Adrenal gland (tissue), 12 donors: ENCODE data around the gene P3H4. TPM values are rescaled to one million over a fixed set of nuclear protein-coding genes. Genes with fewer than 3 reads are reported as not detected.

Source experiments
- DNase-seq, 7 donors: peaks; one replicate each; pipeline ENCODE4 v3.0.0-alpha.2; 2019 to 2020
- H3K27ac ChIP-seq, 5 donors: fragments of 200-600 bp; sonication (generic) in 4 of 5; 1 replicate in 3 of 5; 2 replicates in 2 of 5; pipeline versions ENCODE4 v1.5.1 to v1.8.0; 2016 to 2020; ENCODE audit warnings: mild to moderate bottlenecking in 1 of 5
- H3K27me3 ChIP-seq: fragments of 200-600 bp; 2 replicates; pipeline ENCODE4 v1.8.0; 2021
- H3K36me3 ChIP-seq, 2 donors: fragments of 200-600 bp; replicated peaks in 1 of 2; 1 replicate in 1 of 2; 2 replicates in 1 of 2; pipeline versions ENCODE4 v1.5.1 to v1.8.0; 2018 to 2022
- H3K4me1 ChIP-seq, 2 donors: fragments of 200-600 bp; replicated peaks in 1 of 2; 1 replicate in 1 of 2; 2 replicates in 1 of 2; pipeline versions ENCODE4 v1.5.1 to v1.8.0; 2018 to 2021
- H3K4me3 ChIP-seq, 4 donors: fragments of 200-600 bp; sonication (generic) in 3 of 4; one replicate each; pipeline ENCODE4 v1.5.1; 2016 to 2018
- H3K9me3 ChIP-seq, 3 donors: fragments of 200-600 bp; sonication (generic) in 1 of 3; replicated peaks in 1 of 3; 1 replicate in 2 of 3; 2 replicates in 1 of 3; pipeline versions ENCODE4 v1.5.1 to v1.8.0; 2016 to 2021
- POLR2A ChIP-seq, 2 donors: fragments of 450-650 bp; IDR thresholded peaks; one replicate each; pipeline ENCODE4 v1.6.1; 2017; ENCODE audit warnings: antibody characterized with exemption in 2 of 2, mild to moderate bottlenecking in 2 of 2, moderate library complexity in 1 of 2
- WGBS, 4 donors: extraction: QIAGEN DNeasy Blood & Tissue Kit in 2 of 4; methylation state at CpG; one replicate each; pipeline versions ENCODE4 v1.1.5 to v1.1.7; 2013 to 2017; 5-methylcytosine and 5-hydroxymethylcytosine counted together
- intact Hi-C, 2 donors: fragments of 100-400 bp; cut with DNase I; formaldehyde crosslinking; loops; one replicate each; pipeline versions ENCODE4 v1.14.1 to v1.15.0; 2022 to 2023
- polyA plus RNA-seq, 3 donors: library from polyadenylated mRNA; stranded (reverse); fragments of 200-250 nt in 2 of 3; fragments of 350-450 nt in 1 of 3; fragmentation: Illumina TruSeq in 1 of 3; extraction: RNeasy Lipid Tissue Mini Kit (QIAGEN cat#74804) in 1 of 3; gene quantifications; one replicate each; pipeline ENCODE4 v1.2.3, GENCODE V29; 2013 to 2014
- total RNA-seq, 9 donors: library from RNA; depleted of rRNA in 4 of 9; stranded (reverse); fragments of >200 nt in 4 of 9; fragments of 120-200 nt in 1 of 9; fragmentation: NEBNext Ultra II Directional in 1 of 9; extraction: Animal tissue kit (Norgen Biotek cat#: 25700) in 1 of 9; gene quantifications; one replicate each; pipeline versions ENCODE4 v1.1.0 to v1.2.4, GENCODE V29; 2013 to 2023
- TF ChIP-seq, protein P1 (sequence below), 6 experiments: fragments of 450-650 bp in 4 of 6; fragments of 200-600 bp in 2 of 6; sonication (generic) in 1 of 6; IDR thresholded peaks; 1 replicate in 5 of 6; 2 replicates in 1 of 6; pipeline versions ENCODE4 v1.5.1 to v1.8.0; 2016 to 2021; ENCODE audit warnings: antibody characterized with exemption in 6 of 6, mild to moderate bottlenecking in 2 of 6, moderate library complexity in 1 of 6
- donor health status: healthy with polysubstance abuse.
- donor health status: Bipolar disorder and iron deficiency.
- donor health status: DM: yes; HTN: yes; CAD: no.
- donor health status: DM: no; HTN: no; CAD: no.
- donor health status: DM: no; HTN: no; CAD: no.
- donor health status: DM: yes; HTN: yes; CAD: no.

Gene P3H4
- total and polyA plus RNA-seq, 12 donors, result 12.8 to 67.2 (median 27.5) TPM

DNA sequence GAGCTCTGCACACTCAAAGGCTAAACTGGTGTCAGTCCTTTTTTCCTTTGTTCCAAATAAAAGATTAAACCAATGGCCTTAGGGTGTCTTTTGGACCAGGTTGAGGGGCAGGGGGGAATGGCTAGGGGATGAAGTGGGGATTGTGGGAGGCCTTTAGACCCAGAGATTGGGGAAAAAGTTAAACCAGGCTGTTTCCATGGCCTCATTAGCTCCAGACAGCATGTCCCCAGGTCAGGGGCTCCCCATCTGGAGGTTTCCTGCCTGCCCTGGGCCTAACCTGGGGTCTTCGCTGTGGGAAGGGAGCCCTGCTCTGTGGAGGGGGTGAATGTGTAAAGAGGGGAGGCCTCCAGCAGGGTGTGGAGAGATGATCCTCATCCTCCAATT, 11.4 kb upstream of the P3H4 start:
- H3K4me3 ChIP-seq, result no peak overlapping the region
- 100% methylated on average over 1 of the region's 1 CpG; no CpG with 5 or more reads in 1 of the 4 donors for WGBS, 4 donors
- H3K9me3 ChIP-seq, result no peaks in the 10 kb centered on the region
- H3K36me3 ChIP-seq, result peaks cover 0 to 28% of the 10 kb centered on the region in 2 donors
- H3K4me1 ChIP-seq, result no peaks in the 10 kb centered on the region
- no peak for TF ChIP-seq POLR2A (IDR thresholded peaks at IDR 0.05)
- TF ChIP-seq, protein P1, sequence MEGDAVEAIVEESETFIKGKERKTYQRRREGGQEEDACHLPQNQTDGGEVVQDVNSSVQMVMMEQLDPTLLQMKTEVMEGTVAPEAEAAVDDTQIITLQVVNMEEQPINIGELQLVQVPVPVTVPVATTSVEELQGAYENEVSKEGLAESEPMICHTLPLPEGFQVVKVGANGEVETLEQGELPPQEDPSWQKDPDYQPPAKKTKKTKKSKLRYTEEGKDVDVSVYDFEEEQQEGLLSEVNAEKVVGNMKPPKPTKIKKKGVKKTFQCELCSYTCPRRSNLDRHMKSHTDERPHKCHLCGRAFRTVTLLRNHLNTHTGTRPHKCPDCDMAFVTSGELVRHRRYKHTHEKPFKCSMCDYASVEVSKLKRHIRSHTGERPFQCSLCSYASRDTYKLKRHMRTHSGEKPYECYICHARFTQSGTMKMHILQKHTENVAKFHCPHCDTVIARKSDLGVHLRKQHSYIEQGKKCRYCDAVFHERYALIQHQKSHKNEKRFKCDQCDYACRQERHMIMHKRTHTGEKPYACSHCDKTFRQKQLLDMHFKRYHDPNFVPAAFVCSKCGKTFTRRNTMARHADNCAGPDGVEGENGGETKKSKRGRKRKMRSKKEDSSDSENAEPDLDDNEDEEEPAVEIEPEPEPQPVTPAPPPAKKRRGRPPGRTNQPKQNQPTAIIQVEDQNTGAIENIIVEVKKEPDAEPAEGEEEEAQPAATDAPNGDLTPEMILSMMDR (IDR thresholded peaks at IDR 0.05), result no peak
- no peak for DNase-seq
- H3K27ac ChIP-seq, result no peak overlapping the region
- H3K27me3 ChIP-seq, result no peaks in the 10 kb centered on the region
- intact Hi-C loops, result no loop called here

DNA sequence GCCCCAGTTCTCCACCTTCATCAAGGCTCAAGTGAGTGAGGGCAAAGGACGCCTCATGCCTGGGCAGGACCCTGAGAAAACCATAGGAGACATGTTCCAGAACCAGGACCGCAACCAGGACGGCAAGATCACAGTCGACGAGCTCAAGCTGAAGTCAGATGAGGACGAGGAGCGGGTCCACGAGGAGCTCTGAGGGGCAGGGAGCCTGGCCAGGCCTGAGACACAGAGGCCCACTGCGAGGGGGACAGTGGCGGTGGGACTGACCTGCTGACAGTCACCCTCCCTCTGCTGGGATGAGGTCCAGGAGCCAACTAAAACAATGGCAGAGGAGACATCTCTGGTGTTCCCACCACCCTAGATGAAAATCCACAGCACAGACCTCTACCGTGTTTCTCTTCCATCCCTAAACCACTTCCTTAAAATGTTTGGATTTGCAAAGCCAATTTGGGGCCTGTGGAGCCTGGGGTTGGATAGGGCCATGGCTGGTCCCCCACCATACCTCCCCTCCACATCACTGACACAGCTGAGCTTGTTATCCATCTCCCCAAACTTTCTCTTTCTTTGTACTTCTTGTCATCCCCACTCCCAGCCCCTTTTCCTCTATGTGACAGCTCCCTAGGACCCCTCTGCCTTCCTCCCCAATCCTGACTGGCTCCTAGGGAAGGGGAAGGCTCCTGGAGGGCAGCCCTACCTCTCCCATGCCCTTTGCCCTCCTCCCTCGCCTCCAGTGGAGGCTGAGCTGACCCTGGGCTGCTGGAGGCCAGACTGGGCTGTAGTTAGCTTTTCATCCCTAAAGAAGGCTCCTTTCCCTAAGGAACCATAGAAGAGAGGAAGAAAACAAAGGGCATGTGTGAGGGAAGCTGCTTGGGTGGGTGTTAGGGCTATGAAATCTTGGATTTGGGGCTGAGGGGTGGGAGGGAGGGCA, 10.7 kb upstream of the P3H4 start:
- H3K9me3 ChIP-seq, result no peaks in the 10 kb centered on the region
- no peak overlapping the region for H3K27ac ChIP-seq
- DNase-seq, result no peak
- H3K36me3 ChIP-seq, result peaks cover 0 to 23% of the 10 kb centered on the region in 2 donors
- TF ChIP-seq POLR2A (IDR thresholded peaks at IDR 0.05), result no peak
- TF ChIP-seq, protein P1 (IDR thresholded peaks at IDR 0.05), result no peak
- intact Hi-C loops, result no loop called here
- no peak overlapping the region for H3K4me3 ChIP-seq
- no peaks in the 10 kb centered on the region for H3K4me1 ChIP-seq
- WGBS, 4 donors, result 67 to 82% (median 79%) methylated on average over 10 to 12 of the region's 12 CpGs
- H3K27me3 ChIP-seq, result no peaks in the 10 kb centered on the region

DNA sequence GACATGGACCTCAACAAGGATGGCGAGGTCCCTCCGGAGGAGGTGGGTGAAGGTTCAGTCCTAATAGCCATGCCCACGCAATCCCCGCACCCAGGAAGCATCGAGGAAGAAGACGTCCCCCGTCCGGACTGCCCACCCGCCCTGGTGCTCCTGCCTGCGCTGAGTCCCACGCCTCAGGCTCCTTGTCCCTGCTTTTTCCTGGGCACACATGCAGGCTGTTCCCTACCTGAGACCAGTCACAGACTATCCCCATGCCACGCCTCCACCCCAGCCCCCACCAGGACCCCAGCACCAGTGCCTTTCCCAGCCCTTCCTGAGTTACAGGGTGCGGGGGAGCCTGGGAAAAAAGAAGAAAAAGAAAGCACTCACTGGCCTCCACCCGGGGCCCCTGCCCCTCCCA, 10.0 kb upstream of the P3H4 start:
- no peak for DNase-seq
- WGBS, 4 donors, result 85 to 90% (median 87%) methylated on average over 8 to 14 of the region's 14 CpGs
- Histone ChIP-seq H3K36me3 (peaks cover 0 to 16% of the 10 kb centered on the region in 2 donors), H3K27me3 (no peaks in the 10 kb centered on the region), H3K9me3 (no peaks in the 10 kb centered on the region), H3K4me3 (no peak overlapping the region), H3K27ac (no peak overlapping the region), H3K4me1 (no peaks in the 10 kb centered on the region)
- intact Hi-C loops, result no loop called here
- no peak for TF ChIP-seq POLR2A (IDR thresholded peaks at IDR 0.05)
- TF ChIP-seq, protein P1 (IDR thresholded peaks at IDR 0.05), result no peak

DNA sequence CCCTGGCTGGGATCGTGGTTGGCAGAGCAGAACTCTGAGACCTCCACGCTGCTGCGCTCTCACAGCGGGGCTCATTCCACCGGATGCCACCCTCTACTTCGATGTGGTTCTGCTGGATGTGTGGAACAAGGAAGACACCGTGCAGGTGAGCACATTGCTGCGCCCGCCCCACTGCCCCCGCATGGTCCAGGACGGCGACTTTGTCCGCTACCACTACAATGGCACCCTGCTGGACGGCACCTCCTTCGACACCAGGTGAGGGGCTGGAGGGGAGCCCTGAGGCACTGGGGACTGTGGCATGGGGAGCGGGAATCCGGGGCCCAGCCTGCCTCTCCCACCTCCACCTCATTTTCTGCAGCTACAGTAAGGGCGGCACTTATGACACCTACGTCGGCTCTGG, 6.3 kb upstream of the P3H4 start:
- intact Hi-C loops, result no loop called here
- Histone ChIP-seq H3K9me3 (no peaks in the 10 kb centered on the region), H3K27ac (no peak overlapping the region), H3K4me1 (peaks cover under 1 to 6% of the 10 kb centered on the region in 2 donors), H3K27me3 (no peaks in the 10 kb centered on the region), H3K4me3 (no peak overlapping the region), H3K36me3 (no peaks in the 10 kb centered on the region)
- no peak for DNase-seq
- 94 to 98% (median 96%) methylated on average over 9 to 20 of the region's 20 CpGs for WGBS, 4 donors
- no peak for TF ChIP-seq POLR2A (IDR thresholded peaks at IDR 0.05)
